ENCODE measurements around the gene ERCC8. TPM values are rescaled to one million over a fixed set of nuclear protein-coding genes. Genes with fewer than 3 reads are reported as not detected.

Gene ERCC8
- total and polyA plus RNA-seq, 10 of the 15 experiments (the other 5 are each of a cell fraction or from before 2014, with no cell fraction given), result 10.4 to 31.2 (median 16.4) TPM

DNA sequence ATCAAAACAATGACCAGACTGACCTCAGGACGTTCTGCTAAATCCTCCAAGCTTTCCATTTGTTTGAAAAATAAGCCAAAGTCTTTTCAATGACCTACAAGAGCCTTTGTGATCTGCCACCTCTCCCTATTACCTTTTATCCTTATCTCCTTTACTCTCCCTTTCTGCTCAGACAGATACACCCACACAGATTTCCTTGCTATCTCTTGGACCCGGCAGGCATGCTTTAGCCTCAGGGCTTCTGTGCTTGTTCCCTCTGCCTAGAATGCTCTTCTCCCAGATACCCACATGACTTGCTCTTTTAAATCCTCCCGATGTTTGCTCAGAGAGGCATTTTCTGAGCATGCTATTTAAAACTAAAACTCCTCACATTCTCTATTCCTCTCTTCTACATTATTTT lies 91.9 kb downstream of the ERCC8 start:
- H3K4me1 ChIP-seq (ENCODE audit: control insufficient read depth, insufficient read depth, low read length), result no peaks in the 10 kb centered on the region
- ChIA-PET SMC1A (ENCODE audit: uncharacterized antibody, unreplicated experiment) (no interaction called here), CTCF (no interaction called here), RAD21 (ENCODE audit: unreplicated experiment) (no interaction called here), POLR2A (no interaction called here)
- H3K9ac ChIP-seq (ENCODE audit: control insufficient read depth, insufficient read depth, low read length), result no peak overlapping the region
- H3K27me3 ChIP-seq (replicated peaks in 1 of 2; ENCODE audit: control insufficient read depth in 2 of 2, insufficient read depth in 2 of 2, low read length in 1 of 2), result no peaks in the 10 kb centered on the region
- in situ Hi-C loops (cut with MboI) (no loop called here), intact Hi-C loops (cut with micrococcal nuclease; ENCODE audit: unreplicated experiment) (no loop called here)
- H2AFZ ChIP-seq (ENCODE audit: control insufficient read depth, low read depth, low read length), result no peak overlapping the region
- WGBS (ENCODE audit: insufficient coverage, insufficient replicate concordance, low lambda C conversion rate, missing lambda C conversion rate), result 55% methylated on average over 3 of the region's 3 CpGs
- H3K4me3 ChIP-seq, result no peak overlapping the region
- H3K9me3 ChIP-seq (replicated peaks; ENCODE audit: control insufficient read depth, insufficient read depth, low read length), result no peaks in the 10 kb centered on the region
- BruUV-seq (replicated peaks), result no TSS peak
- no peak overlapping the region for H3K4me2 ChIP-seq (ENCODE audit: control insufficient read depth, insufficient read depth)
- H4K20me1 ChIP-seq (ENCODE audit: control insufficient read depth, insufficient read depth), result no peaks in the 10 kb centered on the region
- ATAC-seq (no peak), DNase-seq (ENCODE audit: low read depth, low spot score) (no peak), FAIRE-seq (no peak)
- H3K27ac ChIP-seq (ENCODE audit: control insufficient read depth, insufficient read depth), result no peak overlapping the region
- no peaks in the 10 kb centered on the region for H3K79me2 ChIP-seq (ENCODE audit: control insufficient read depth, insufficient read depth, low read length)
- no peaks in the 10 kb centered on the region for H3K36me3 ChIP-seq (ENCODE audit: control insufficient read depth in 2 of 2, insufficient read depth in 2 of 2, low read length in 1 of 2)
- no peak for TF ChIP-seq MYC (IDR thresholded peaks at IDR 0.05; ENCODE audit: insufficient read depth, insufficient read length, insufficient replicate concordance, low read length, severe bottlenecking)
- TF ChIP-seq HDAC6 (IDR thresholded peaks at IDR 0.05; ENCODE audit: unreplicated experiment), result no peak
- TF ChIP-seq RAD21 (IDR thresholded peaks at IDR 0.05; ENCODE audit: insufficient read depth, low read depth, low read length), result no peak
- no peak for TF ChIP-seq BCLAF1 (IDR thresholded peaks at IDR 0.05)
- no peak for TF ChIP-seq MXI1 (IDR thresholded peaks at IDR 0.05; ENCODE audit: low read depth, low read length)
- no peak for TF ChIP-seq TCF3 (IDR thresholded peaks at IDR 0.05; ENCODE audit: borderline replicate concordance, insufficient read depth, low read depth, low read length)
- TF ChIP-seq NR2F1 (conservative IDR thresholded peaks at IDR 0.05), result no peak
- TF ChIP-seq YBX1 (IDR thresholded peaks at IDR 0.05), result no peak
- TF ChIP-seq ETV6 (conservative IDR thresholded peaks at IDR 0.05 in 1 of 2, IDR thresholded peaks at IDR 0.05 in 1 of 2; ENCODE audit: borderline replicate concordance in 1 of 2, low read depth in 1 of 2), result no peak
- no peak for TF ChIP-seq POLR2A (IDR thresholded peaks at IDR 0.05; ENCODE audit: low read depth, low read length)
- no peak for TF ChIP-seq ELK1 (IDR thresholded peaks at IDR 0.05; ENCODE audit: low read depth, low read length)
- no peak for TF ChIP-seq NR2C2 (IDR thresholded peaks at IDR 0.05; ENCODE audit: borderline replicate concordance, control insufficient read depth, insufficient read length, low read depth)
- TF ChIP-seq BRCA1 (IDR thresholded peaks at IDR 0.05; ENCODE audit: low read depth, low read length), result no peak
- TF ChIP-seq KDM1A (IDR thresholded peaks at IDR 0.05; ENCODE audit: borderline replicate concordance), result no peak
- TF ChIP-seq HSF1 (IDR thresholded peaks at IDR 0.05; ENCODE audit: low read depth, low read length), result no peak
- no peak for TF ChIP-seq NKRF (conservative IDR thresholded peaks at IDR 0.05)
- TF ChIP-seq STAT3 (IDR thresholded peaks at IDR 0.05; ENCODE audit: low read depth, low read length), result no peak
- TF ChIP-seq SPI1 (IDR thresholded peaks at IDR 0.05; ENCODE audit: borderline replicate concordance, insufficient read depth, low read depth, low read length), result no peak
